ENCODE results near the gene ATP6V1C2.
A peak's percentile ranks its signal among the peaks of the same experiment; 100 is the strongest.

DNA sequence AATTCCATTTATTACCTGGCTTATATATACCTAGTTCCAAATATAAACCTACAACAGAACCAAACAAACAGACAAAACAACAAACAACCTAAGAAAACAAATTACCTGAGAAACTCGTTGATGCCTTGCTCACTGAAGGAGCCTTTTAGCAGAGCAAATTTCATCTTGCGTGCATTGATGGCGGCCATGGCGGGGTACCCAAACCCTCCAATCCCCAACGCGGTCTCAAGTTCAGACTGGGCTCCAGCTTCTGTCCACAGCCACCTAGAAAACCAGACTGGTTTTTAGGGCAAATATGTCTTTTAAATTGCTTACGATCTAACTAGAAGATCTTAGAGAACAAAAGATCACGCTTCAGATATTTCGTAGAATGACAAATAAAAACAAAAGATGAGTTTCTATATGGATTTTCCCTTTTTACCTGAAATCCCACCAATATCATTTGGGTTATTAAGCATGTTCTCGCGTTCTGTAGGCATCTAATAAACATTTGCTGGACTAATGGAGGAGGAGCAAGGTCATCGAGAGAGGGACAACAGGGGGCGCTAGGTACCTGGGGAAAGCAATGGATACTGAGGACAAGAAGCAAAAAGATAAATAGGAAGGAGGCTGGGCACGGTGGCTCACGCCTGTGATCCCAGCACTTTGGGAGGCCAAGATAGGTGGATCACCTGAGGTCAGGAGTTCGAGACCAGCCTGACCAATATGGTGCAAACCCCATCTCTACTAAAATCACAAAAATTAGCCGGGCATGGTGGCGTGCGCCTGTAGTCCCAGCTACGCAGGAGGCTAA lies 65.9 kb downstream of the ATP6V1C2 start:
- peak; percentile 26 for TF ChIP-seq RAD21 (conservative IDR thresholded peaks at IDR 0.05)
- TF ChIP-seq CTCF (IDR thresholded peaks at IDR 0.05; ENCODE audit: poor library complexity, severe bottlenecking), result peak; percentile 23
- TF ChIP-seq EZH2 (IDR thresholded peaks at IDR 0.05; ENCODE audit: borderline replicate concordance, insufficient read depth, low read length, poor library complexity, severe bottlenecking), result no peak
- no peak for TF ChIP-seq POLR2AphosphoS5 (IDR thresholded peaks at IDR 0.05)
- TF ChIP-seq TAF1 (IDR thresholded peaks at IDR 0.05; ENCODE audit: low read depth), result no peak

Measured in neural cell (in vitro differentiated cells).